Measurements from ENCODE around the gene TPH2. TPM values are rescaled to one million over a fixed set of nuclear protein-coding genes. Genes with fewer than 3 reads are reported as not detected.

TPH2 gene
- total and polyA plus RNA-seq, 4 experiments from 2014 or later = 0.12 TPM; not detected in 3

DNA sequence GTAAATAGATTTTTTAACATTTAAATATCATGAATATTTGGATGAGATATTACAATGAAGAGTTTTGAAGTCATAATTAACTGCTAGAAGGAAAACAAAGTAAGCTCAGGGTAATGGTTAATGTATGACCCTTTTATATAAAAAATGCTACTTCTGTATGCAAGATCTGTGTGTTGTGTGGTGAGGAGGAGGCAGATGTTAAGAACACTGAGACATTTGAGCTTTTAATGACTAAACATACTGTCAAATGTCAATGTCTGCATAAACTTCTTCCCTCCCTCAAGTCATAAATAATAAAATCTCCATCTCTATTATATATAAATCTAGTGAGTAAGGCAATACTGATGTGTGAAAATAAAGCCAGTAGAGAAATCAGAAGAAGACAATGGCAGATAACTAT, 1.4 kb downstream of the TPH2 start:
- H3K36me3 Mint-ChIP-seq = no peaks in the 10 kb centered on the region
- DNase-seq = no peak
- Histone ChIP-seq H3K4me3 (ENCODE audit: low read length in 2 of 2) (no peak overlapping the region), H3K27ac (ENCODE audit: low read depth, low read length) (no peak overlapping the region), H3K27me3 (ENCODE audit: insufficient read depth, low read length) (peaks cover 17% of the 10 kb centered on the region), H3K9me3 (ENCODE audit: control insufficient read depth in 1 of 2, low read length in 2 of 2) (no peaks in the 10 kb centered on the region), H3K4me1 (ENCODE audit: insufficient read depth, low read length) (no peaks in the 10 kb centered on the region), H3K36me3 (ENCODE audit: insufficient read depth, low read length) (no peaks in the 10 kb centered on the region)
- no peak overlapping the region for H3K27ac Mint-ChIP-seq
- peaks cover 0 to 2% (median 0%) of the 10 kb centered on the region in 8 donors for H3K9me3 Mint-ChIP-seq
- intact Hi-C loops (cut with micrococcal nuclease) = no loop called here
- peaks cover 41 to 48% of the 10 kb centered on the region in 2 donors for H3K27me3 Mint-ChIP-seq
- POLR2A ChIA-PET (ENCODE audit: partially characterized antibody) = no interaction called here
- CTCF ChIA-PET (ENCODE audit: partially characterized antibody) = no interaction called here
- H3K4me1 Mint-ChIP-seq = no peaks in the 10 kb centered on the region
- no peak overlapping the region for H3K4me3 Mint-ChIP-seq

DNA sequence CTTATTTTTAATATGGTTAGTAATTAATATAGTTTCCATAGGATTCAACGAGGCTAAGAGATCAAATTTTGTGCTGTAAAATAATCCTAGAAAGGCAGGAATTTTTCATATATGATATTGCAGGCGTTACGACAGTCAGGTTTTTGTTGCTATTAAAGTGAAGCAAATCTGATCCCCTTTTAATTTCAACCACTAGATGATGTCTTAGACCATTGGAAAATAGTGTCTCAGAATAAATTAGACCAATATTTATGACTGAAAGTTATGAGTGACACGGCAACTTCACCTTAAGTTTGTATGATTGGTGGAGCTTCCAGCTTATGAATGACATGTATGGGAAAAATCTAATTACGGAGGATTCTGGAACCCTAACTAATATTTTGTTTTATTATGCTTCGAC, 2.5 kb downstream of the TPH2 start:
- ChIA-PET POLR2A (ENCODE audit: partially characterized antibody) (no interaction called here), CTCF (ENCODE audit: partially characterized antibody) (interaction anchor here (0.6 kb wide), 1 partner anchor 95 kb away, joined by 3 read pairs; no protein-coding TSS in a partner anchor)
- DNase-seq = no peak
- H3K9me3 Mint-ChIP-seq = peaks cover 0 to 2% (median 0%) of the 10 kb centered on the region in 8 donors
- H3K27me3 Mint-ChIP-seq = peaks cover 40 to 53% of the 10 kb centered on the region in 2 donors
- no peaks in the 10 kb centered on the region for H3K36me3 ChIP-seq (ENCODE audit: insufficient read depth, low read length)
- no peaks in the 10 kb centered on the region for H3K36me3 Mint-ChIP-seq
- H3K4me1 Mint-ChIP-seq = no peaks in the 10 kb centered on the region
- no peaks in the 10 kb centered on the region for H3K4me1 ChIP-seq (ENCODE audit: insufficient read depth, low read length)
- no peak overlapping the region for H3K27ac ChIP-seq (ENCODE audit: low read depth, low read length)
- no peak overlapping the region for H3K4me3 ChIP-seq (ENCODE audit: low read length in 2 of 2)
- H3K27me3 ChIP-seq (ENCODE audit: insufficient read depth, low read length) = peaks cover 17% of the 10 kb centered on the region
- no peak overlapping the region for H3K27ac Mint-ChIP-seq
- intact Hi-C loops (cut with micrococcal nuclease) = no loop called here
- H3K9me3 ChIP-seq (ENCODE audit: control insufficient read depth in 1 of 2, low read length in 2 of 2) = no peaks in the 10 kb centered on the region
- no peak overlapping the region for H3K4me3 Mint-ChIP-seq

DNA sequence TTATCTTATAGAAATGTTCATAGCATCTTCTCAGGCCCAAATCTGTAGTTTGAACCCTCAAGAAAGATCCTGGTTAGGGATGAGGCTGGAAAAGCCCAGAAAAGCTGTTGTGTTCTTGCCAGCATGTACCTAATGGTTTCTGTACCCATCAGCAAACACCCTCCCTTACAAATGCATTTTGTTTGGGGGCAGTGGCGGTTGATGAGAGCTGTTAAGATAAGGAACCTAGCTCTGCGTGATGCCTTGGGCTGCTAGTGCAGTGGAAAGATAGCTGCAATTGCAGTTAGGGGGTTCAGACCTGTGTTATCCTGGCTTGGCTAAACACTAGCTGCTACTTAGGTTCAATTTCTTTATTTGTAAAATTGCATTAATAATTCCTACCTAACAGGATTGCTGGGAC, 3.6 kb downstream of the TPH2 start:
- Histone ChIP-seq H3K27ac (ENCODE audit: low read depth, low read length) (no peak overlapping the region), H3K27me3 (ENCODE audit: insufficient read depth, low read length) (peaks cover 17% of the 10 kb centered on the region), H3K4me3 (ENCODE audit: low read length in 2 of 2) (no peak overlapping the region), H3K4me1 (ENCODE audit: insufficient read depth, low read length) (no peaks in the 10 kb centered on the region), H3K36me3 (ENCODE audit: insufficient read depth, low read length) (no peaks in the 10 kb centered on the region), H3K9me3 (ENCODE audit: control insufficient read depth in 1 of 2, low read length in 2 of 2) (no peaks in the 10 kb centered on the region)
- no peaks in the 10 kb centered on the region for H3K4me1 Mint-ChIP-seq
- CTCF ChIA-PET (ENCODE audit: partially characterized antibody) = no interaction called here
- peaks cover 43 to 59% of the 10 kb centered on the region in 2 donors for H3K27me3 Mint-ChIP-seq
- H3K4me3 Mint-ChIP-seq = no peak overlapping the region
- H3K9me3 Mint-ChIP-seq = peaks cover 0 to 2% (median 0%) of the 10 kb centered on the region in 8 donors
- H3K36me3 Mint-ChIP-seq = no peaks in the 10 kb centered on the region
- no peak overlapping the region for H3K27ac Mint-ChIP-seq
- intact Hi-C loops (cut with micrococcal nuclease) = no loop called here
- POLR2A ChIA-PET (ENCODE audit: partially characterized antibody) = no interaction called here
- no peak for DNase-seq

DNA sequence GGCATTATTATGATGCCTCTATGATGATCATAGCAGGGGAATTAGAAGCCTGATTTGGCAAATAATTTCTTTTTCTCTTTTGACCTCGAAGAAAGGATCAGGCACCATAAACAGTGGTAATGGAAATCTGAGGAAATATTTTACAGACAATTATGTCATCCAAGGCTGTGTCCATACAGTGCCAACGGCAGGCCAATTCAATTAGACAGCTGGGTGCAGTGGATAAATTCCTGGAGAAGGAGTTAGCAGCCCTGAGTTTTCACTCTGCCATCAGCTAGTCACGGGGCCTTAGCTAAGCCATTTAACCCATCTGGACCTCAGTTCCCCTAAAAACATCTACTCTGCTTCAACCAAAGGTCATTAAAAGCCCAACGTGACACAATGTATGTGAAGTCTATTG, 4.1 kb downstream of the TPH2 start:
- POLR2A ChIA-PET (ENCODE audit: partially characterized antibody) = no interaction called here
- peaks cover 16% of the 10 kb centered on the region for H3K27me3 ChIP-seq (ENCODE audit: insufficient read depth, low read length)
- no peaks in the 10 kb centered on the region for H3K36me3 ChIP-seq (ENCODE audit: insufficient read depth, low read length)
- no peaks in the 10 kb centered on the region for H3K9me3 ChIP-seq (ENCODE audit: control insufficient read depth in 1 of 2, low read length in 2 of 2)
- H3K4me1 Mint-ChIP-seq = no peaks in the 10 kb centered on the region
- no peak overlapping the region for H3K27ac Mint-ChIP-seq
- no peak overlapping the region for H3K4me3 Mint-ChIP-seq
- CTCF ChIA-PET (ENCODE audit: partially characterized antibody) = no interaction called here
- H3K27me3 Mint-ChIP-seq = peaks cover 43 to 55% of the 10 kb centered on the region in 2 donors
- H3K4me1 ChIP-seq (ENCODE audit: insufficient read depth, low read length) = no peaks in the 10 kb centered on the region
- no peaks in the 10 kb centered on the region for H3K36me3 Mint-ChIP-seq
- H3K9me3 Mint-ChIP-seq = peaks cover 0 to 2% (median 0%) of the 10 kb centered on the region in 8 donors
- no peak overlapping the region for H3K4me3 ChIP-seq (ENCODE audit: low read length in 2 of 2)
- no peak for DNase-seq
- no peak overlapping the region for H3K27ac ChIP-seq (ENCODE audit: low read depth, low read length)
- intact Hi-C loops (cut with micrococcal nuclease) = no loop called here

DNA sequence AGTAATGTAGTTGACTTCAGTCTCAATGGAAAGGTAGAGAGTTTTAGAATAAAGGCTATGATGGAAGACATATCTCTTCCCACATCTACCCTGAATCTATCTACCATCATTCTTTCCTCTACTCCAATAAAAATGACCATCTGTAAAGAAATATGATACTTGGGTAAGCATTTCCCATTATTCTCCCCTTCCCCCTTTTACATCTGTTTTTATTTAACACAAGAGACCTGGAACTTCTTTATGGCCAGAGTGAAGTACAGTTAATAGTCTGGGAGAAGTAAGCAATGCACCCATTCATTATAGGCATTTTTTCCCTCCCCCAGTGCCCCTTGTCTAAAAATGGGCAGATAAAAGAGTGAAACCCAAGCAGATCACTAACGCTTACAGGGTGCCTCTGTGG, 6.5 kb downstream of the TPH2 start:
- Mint-ChIP-seq H3K4me1 (no peaks in the 10 kb centered on the region), H3K36me3 (no peaks in the 10 kb centered on the region), H3K27ac (no peak overlapping the region), H3K9me3 (peaks cover 0 to 2% (median 0%) of the 10 kb centered on the region in 8 donors), H3K27me3 (peaks cover 29 to 40% of the 10 kb centered on the region in 2 donors), H3K4me3 (no peak overlapping the region)
- intact Hi-C loops (cut with micrococcal nuclease) = no loop called here
- POLR2A ChIA-PET (ENCODE audit: partially characterized antibody) = no interaction called here
- no peak for DNase-seq
- CTCF ChIA-PET (ENCODE audit: partially characterized antibody) = no interaction called here
- no peaks in the 10 kb centered on the region for H3K9me3 ChIP-seq (ENCODE audit: control insufficient read depth in 1 of 2, low read length in 2 of 2)
- H3K4me1 ChIP-seq (ENCODE audit: insufficient read depth, low read length) = no peaks in the 10 kb centered on the region
- peaks cover 5% of the 10 kb centered on the region for H3K27me3 ChIP-seq (ENCODE audit: insufficient read depth, low read length)
- H3K4me3 ChIP-seq (ENCODE audit: low read length in 2 of 2) = no peak overlapping the region
- no peaks in the 10 kb centered on the region for H3K36me3 ChIP-seq (ENCODE audit: insufficient read depth, low read length)
- no peak overlapping the region for H3K27ac ChIP-seq (ENCODE audit: low read depth, low read length)

DNA sequence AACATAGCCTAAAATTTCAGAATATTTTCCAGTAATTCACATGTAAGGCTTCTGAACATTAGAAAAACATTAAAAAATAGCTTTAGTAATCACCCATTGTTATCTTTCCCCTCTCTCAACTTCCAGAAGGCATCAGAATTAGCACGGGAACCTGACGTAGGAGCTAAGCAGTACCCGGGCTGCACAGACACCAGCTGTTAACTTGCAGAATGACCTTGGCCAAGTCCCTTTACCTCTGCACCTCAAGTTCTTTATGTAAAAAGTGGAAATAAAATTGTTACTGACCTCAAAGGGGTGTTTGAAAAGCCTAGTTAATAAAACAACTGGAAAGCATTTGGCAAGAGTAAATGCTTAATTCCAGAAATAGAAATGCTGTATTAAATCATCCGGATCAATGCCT, 7.2 kb downstream of the TPH2 start:
- no peaks in the 10 kb centered on the region for H3K4me1 Mint-ChIP-seq
- no peaks in the 10 kb centered on the region for H3K36me3 Mint-ChIP-seq
- Histone ChIP-seq H3K27me3 (ENCODE audit: insufficient read depth, low read length) (peaks cover 5% of the 10 kb centered on the region), H3K4me3 (ENCODE audit: low read length in 2 of 2) (no peak overlapping the region), H3K4me1 (ENCODE audit: insufficient read depth, low read length) (no peaks in the 10 kb centered on the region), H3K27ac (ENCODE audit: low read depth, low read length) (no peak overlapping the region), H3K36me3 (ENCODE audit: insufficient read depth, low read length) (no peaks in the 10 kb centered on the region), H3K9me3 (ENCODE audit: control insufficient read depth in 1 of 2, low read length in 2 of 2) (no peaks in the 10 kb centered on the region)
- POLR2A ChIA-PET (ENCODE audit: partially characterized antibody) = no interaction called here
- H3K27me3 Mint-ChIP-seq = peaks cover 25 to 38% of the 10 kb centered on the region in 2 donors
- intact Hi-C loops (cut with micrococcal nuclease) = no loop called here
- CTCF ChIA-PET (ENCODE audit: partially characterized antibody) = no interaction called here
- no peak overlapping the region for H3K27ac Mint-ChIP-seq
- no peak overlapping the region for H3K4me3 Mint-ChIP-seq
- peaks cover 0 to 2% (median 0%) of the 10 kb centered on the region in 8 donors for H3K9me3 Mint-ChIP-seq
- no peak for DNase-seq

DNA sequence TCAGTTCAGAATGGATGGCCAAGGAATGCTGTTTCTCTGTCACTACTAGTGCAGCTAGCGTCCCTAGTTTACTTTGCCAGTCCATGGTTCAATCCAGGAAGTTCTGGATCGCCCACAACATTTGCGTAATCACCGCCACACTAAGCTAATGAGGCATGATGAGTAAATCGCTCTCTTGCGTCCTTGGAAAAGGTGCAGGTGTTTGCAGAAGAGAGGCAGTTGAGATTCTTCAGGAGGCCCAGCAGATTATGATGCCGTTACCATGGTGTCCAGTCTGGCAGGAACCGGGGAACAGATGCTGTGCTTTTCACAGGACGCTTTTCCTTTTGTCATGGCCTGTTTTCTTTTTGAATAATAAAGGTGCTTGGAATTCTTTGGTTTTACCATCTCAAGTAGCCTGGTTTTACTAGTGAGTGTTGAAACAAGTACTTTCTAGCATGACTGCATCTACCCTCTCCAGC, 9.0 kb downstream of the TPH2 start:
- no peak for DNase-seq
- no peak overlapping the region for H3K27ac Mint-ChIP-seq
- H3K9me3 ChIP-seq (ENCODE audit: control insufficient read depth in 1 of 2, low read length in 2 of 2) = no peaks in the 10 kb centered on the region
- H3K27me3 Mint-ChIP-seq = peaks cover 14 to 27% of the 10 kb centered on the region in 2 donors
- no peak overlapping the region for H3K4me3 Mint-ChIP-seq
- peaks cover 0 to 2% (median 0%) of the 10 kb centered on the region in 8 donors for H3K9me3 Mint-ChIP-seq
- ChIA-PET POLR2A (ENCODE audit: partially characterized antibody) (no interaction called here), CTCF (ENCODE audit: partially characterized antibody) (no interaction called here)
- H3K27ac ChIP-seq (ENCODE audit: low read depth, low read length) = no peak overlapping the region
- H3K36me3 Mint-ChIP-seq = no peaks in the 10 kb centered on the region
- peaks cover 5% of the 10 kb centered on the region for H3K27me3 ChIP-seq (ENCODE audit: insufficient read depth, low read length)
- intact Hi-C loops (cut with micrococcal nuclease) = no loop called here
- no peak overlapping the region for H3K4me3 ChIP-seq (ENCODE audit: low read length in 2 of 2)
- no peaks in the 10 kb centered on the region for H3K4me1 Mint-ChIP-seq
- no peaks in the 10 kb centered on the region for H3K4me1 ChIP-seq (ENCODE audit: insufficient read depth, low read length)
- no peaks in the 10 kb centered on the region for H3K36me3 ChIP-seq (ENCODE audit: insufficient read depth, low read length)

DNA sequence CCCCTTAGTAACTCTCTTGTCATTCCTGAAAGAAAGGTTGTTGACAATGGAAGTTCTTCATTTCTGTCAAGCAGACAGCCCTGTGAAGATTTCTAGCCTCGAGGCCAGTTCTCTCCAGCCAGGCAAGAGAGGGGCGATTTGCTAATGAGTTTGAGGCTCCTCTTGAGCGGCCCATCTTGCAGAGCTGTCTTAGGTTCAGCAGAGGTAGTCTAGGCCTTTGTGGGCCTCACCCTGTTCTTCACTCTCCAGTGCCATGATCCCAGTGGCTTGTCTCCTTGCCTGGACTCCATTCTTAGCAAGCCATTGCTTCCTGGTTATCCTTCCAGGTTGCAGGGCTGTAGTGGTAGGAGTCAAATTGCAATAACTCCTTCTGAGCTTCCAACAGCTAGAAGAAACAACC, 9.7 kb downstream of the TPH2 start:
- Mint-ChIP-seq H3K27ac (no peak overlapping the region), H3K27me3 (peaks cover 14 to 26% of the 10 kb centered on the region in 2 donors), H3K4me3 (no peak overlapping the region), H3K36me3 (no peaks in the 10 kb centered on the region), H3K4me1 (no peaks in the 10 kb centered on the region), H3K9me3 (peaks cover 0 to 2% (median 0%) of the 10 kb centered on the region in 8 donors)
- Histone ChIP-seq H3K27ac (ENCODE audit: low read depth, low read length) (no peak overlapping the region), H3K9me3 (ENCODE audit: control insufficient read depth in 1 of 2, low read length in 2 of 2) (no peaks in the 10 kb centered on the region), H3K4me3 (ENCODE audit: low read length in 2 of 2) (no peak overlapping the region), H3K4me1 (ENCODE audit: insufficient read depth, low read length) (no peaks in the 10 kb centered on the region), H3K27me3 (ENCODE audit: insufficient read depth, low read length) (peaks cover 5% of the 10 kb centered on the region), H3K36me3 (ENCODE audit: insufficient read depth, low read length) (no peaks in the 10 kb centered on the region)
- DNase-seq = no peak
- intact Hi-C loops (cut with micrococcal nuclease) = no loop called here
- CTCF ChIA-PET (ENCODE audit: partially characterized antibody) = no interaction called here
- POLR2A ChIA-PET (ENCODE audit: partially characterized antibody) = no interaction called here
